Measurements from ENCODE around the gene FERMT3.

Gene FERMT3

DNA sequence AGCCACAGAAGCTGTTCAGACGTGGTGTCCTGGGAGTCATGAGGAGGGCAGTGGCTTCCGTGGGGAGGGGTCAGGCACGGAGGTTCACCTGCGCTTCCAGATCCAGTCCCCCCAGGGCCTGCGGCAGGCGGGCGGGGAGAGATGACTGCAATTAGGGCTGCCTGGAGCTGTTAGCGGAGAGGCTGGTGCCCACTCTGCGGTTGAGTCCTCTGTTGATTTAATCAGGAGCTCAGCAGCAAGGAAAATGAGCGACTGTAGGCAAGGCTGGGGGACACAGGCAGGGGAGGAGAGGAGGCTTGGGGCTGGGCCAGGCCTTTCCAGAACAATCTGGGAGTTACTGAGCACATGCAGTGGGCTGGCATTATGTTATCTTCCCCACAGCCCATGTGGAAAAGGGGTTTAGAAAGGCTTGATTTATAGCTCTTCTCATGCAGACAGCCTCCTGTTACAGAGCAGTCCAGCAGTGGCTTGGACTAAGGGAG is 57.9 kb downstream of the FERMT3 start:
- 95 to 96% methylated on average over 10 of the region's 10 CpGs for WGBS, 2 experiments
- Histone ChIP-seq H3K36me3 (ENCODE audit: control insufficient read depth, insufficient read depth, low read length) (peaks cover 13% of the 10 kb centered on the region), H3K27me3 (ENCODE audit: control insufficient read depth, insufficient read depth, low read length, poor library complexity, severe bottlenecking) (no peaks in the 10 kb centered on the region)

DNA sequence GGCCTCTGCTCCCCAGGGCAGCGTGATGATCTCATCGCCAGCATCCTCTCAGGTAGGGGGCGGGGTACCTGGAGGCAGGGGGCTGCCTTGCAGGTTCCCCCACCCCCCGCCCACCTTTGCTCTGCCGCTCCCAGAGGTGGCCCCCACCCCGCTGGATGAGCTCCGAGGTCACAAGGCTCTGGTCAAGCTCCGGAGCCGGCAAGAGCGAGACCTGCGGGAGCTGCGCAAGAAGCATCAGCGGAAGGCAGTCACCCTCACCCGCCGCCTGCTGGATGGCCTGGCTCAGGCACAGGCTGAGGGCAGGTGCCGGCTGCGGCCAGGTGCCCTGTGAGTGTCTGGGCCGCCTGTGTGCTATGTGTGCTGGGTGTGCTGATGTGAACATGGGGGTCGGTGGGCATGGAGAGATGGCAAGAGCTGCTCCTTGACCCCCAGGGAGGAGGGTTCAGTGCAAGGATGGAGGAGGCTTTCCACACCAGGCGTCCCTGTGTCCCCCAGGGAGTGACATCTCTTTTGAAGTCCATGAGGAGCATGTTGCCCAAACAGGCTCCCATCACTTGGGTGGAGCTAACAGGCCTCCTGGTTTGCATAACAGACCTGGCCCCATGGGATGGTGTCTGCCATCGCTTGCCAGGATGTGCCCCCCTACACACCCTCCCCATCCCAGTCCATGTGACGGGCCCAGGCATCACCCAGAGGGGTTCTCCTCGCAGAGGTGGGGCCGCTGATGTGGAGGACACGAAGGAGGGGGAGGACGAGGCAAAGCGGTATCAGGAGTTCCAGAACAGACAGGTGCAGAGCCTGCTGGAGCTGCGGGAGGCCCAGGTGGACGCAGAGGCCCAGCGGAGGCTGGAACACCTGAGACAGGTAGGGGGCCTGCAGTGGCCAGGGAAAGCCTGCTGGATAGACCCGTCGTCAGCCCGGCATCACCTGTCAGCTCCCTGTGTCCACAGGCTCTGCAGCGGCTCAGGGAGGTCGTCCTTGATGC is 58.9 kb downstream of the FERMT3 start:
- no peaks in the 10 kb centered on the region for H3K27me3 ChIP-seq (ENCODE audit: control insufficient read depth, insufficient read depth, low read length, poor library complexity, severe bottlenecking)
- peaks cover 14% of the 10 kb centered on the region for H3K4me1 ChIP-seq (ENCODE audit: control insufficient read depth, insufficient read depth, low read length)
- WGBS, 2 experiments: 93 to 94% methylated on average over 35 of the region's 35 CpGs
- H3K9me3 ChIP-seq (ENCODE audit: control insufficient read depth, low read length): no peaks in the 10 kb centered on the region
- H3K4me3 ChIP-seq (ENCODE audit: insufficient read depth, low read depth, low read length): no peak overlapping the region
- no peak overlapping the region for H3K27ac ChIP-seq (ENCODE audit: insufficient read depth, low read depth, low read length, poor library complexity, severe bottlenecking)
- peaks cover 12% of the 10 kb centered on the region for H3K36me3 ChIP-seq (ENCODE audit: control insufficient read depth, insufficient read depth, low read length)

More for the DNA sequence above, 57.9 kb downstream of the FERMT3 start:
- H3K9me3 ChIP-seq (ENCODE audit: control insufficient read depth, low read length): no peaks in the 10 kb centered on the region
- peaks cover 14% of the 10 kb centered on the region for H3K4me1 ChIP-seq (ENCODE audit: control insufficient read depth, insufficient read depth, low read length)
- H3K27ac ChIP-seq (ENCODE audit: insufficient read depth, low read depth, low read length, poor library complexity, severe bottlenecking): no peak overlapping the region
- no peak overlapping the region for H3K4me3 ChIP-seq (ENCODE audit: insufficient read depth, low read depth, low read length)

DNA sequence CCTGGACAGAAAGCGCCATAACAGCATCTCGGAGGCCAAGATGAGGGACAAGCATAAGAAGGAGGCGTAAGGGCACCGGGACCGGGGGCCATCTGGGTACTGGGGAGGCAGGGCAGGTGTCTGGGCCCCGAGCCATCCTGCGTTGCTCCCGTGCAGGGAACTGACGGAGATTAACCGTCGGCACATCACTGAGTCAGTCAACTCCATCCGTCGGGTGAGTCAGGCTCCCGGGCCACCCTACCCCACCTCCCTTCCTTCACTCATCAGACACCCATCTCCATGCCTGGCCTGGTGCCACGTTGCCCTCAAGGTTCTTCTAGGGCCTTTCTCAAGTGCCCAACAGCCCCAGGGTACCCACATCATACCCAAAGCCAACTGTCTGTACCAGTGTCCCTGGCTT is 59.8 kb downstream of the FERMT3 start:
- H3K36me3 ChIP-seq (ENCODE audit: control insufficient read depth, insufficient read depth, low read length): peaks cover 12% of the 10 kb centered on the region
- no peak overlapping the region for H3K4me3 ChIP-seq (ENCODE audit: insufficient read depth, low read depth, low read length)
- H3K4me1 ChIP-seq (ENCODE audit: control insufficient read depth, insufficient read depth, low read length): peaks cover 14% of the 10 kb centered on the region
- H3K9me3 ChIP-seq (ENCODE audit: control insufficient read depth, low read length): no peaks in the 10 kb centered on the region
- 94% methylated on average over 15 of the region's 15 CpGs for WGBS, 2 experiments
- no peaks in the 10 kb centered on the region for H3K27me3 ChIP-seq (ENCODE audit: control insufficient read depth, insufficient read depth, low read length, poor library complexity, severe bottlenecking)
- H3K27ac ChIP-seq (ENCODE audit: insufficient read depth, low read depth, low read length, poor library complexity, severe bottlenecking): no peak overlapping the region

DNA sequence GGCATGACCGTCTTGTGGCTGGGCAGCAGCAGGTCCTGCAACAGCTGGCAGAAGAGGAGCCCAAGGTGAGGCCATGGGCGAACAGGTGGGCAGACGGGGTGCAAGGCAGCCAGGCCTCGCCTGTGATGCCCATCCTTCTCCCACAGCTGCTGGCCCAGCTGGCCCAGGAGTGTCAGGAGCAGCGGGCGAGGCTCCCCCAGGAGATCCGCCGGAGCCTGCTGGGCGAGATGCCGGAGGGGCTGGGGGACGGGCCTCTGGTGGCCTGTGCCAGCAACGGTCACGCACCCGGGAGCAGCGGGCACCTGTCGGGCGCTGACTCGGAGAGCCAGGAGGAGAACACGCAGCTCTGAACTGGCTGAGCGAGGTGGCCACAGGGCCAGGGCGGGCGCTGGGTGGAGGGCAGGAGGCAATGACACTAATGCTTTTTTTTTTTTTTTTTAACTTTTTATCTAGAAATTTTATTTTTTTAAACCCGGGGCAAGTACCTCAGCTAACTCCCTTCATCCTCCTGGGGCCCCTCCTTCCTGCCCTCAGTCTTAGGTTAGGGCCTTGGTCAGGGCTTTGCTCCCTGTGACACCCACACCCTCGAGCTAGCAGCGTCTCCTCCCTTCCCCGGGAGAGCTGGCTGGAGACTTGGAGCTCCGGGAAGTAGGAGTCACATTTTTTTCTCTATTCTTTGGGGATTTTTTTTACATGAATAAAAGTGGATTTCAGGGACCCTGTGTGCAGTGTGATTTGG is 60.9 kb downstream of the FERMT3 start:
- no peaks in the 10 kb centered on the region for H3K9me3 ChIP-seq (ENCODE audit: control insufficient read depth, low read length)
- H3K27ac ChIP-seq (ENCODE audit: insufficient read depth, low read depth, low read length, poor library complexity, severe bottlenecking): no peak overlapping the region
- no peaks in the 10 kb centered on the region for H3K27me3 ChIP-seq (ENCODE audit: control insufficient read depth, insufficient read depth, low read length, poor library complexity, severe bottlenecking)
- peaks cover 8% of the 10 kb centered on the region for H3K36me3 ChIP-seq (ENCODE audit: control insufficient read depth, insufficient read depth, low read length)
- H3K4me3 ChIP-seq (ENCODE audit: insufficient read depth, low read depth, low read length): no peak overlapping the region
- H3K4me1 ChIP-seq (ENCODE audit: control insufficient read depth, insufficient read depth, low read length): peaks cover 14% of the 10 kb centered on the region
- whole genome bisulfite sequencing, 2 experiments: 93% methylated on average over 27 of the region's 27 CpGs

DNA sequence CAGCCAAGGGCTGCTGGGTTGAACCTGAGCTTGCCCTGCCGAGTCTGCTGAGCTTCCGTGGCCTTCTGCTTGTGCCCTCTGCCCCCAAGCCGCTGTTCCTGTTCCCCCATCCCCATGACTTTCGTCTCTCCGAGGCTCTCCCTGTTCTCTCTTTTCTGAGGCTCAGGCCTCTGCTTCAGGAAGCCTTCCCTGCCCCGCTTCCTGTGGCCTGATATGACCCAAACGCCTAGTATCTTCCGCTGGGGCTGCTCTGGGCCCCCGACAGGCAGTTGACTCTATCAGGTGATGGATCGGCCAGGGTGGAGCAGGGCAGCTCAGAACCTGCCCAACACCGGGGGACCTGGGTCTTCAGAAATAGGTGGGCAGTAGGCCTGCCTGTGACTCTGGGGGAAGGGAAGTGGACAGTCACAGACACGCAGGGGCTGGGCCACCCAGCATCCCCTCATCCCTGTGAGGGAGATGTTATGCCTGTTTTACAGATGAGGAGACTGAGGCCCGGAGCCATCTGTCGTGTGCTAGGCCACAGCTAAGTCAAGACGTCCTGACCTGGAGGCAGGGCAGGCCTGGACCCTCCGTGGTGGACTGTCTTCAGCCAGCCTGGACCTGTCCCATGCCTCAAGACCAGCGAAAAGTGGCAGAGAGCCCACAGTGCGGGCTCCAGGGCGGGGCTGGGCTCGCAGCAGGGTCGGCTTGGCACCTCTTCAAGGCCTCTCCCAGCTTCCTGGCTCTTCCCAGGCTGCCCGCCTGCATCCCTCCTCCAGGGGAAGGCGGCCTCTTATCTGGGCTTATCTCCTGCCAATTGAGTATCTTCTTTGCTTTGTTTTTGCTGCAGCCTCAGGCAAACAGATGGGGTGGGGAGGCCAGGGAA is 61.7 kb downstream of the FERMT3 start:
- WGBS, 2 experiments: 92% methylated on average over 23 of the region's 23 CpGs
- Histone ChIP-seq H3K9me3 (ENCODE audit: control insufficient read depth, low read length) (no peaks in the 10 kb centered on the region), H3K4me1 (ENCODE audit: control insufficient read depth, insufficient read depth, low read length) (peaks cover 11% of the 10 kb centered on the region), H3K4me3 (ENCODE audit: insufficient read depth, low read depth, low read length) (peak overlapping the region; percentile 95), H3K27ac (ENCODE audit: insufficient read depth, low read depth, low read length, poor library complexity, severe bottlenecking) (no peak overlapping the region), H3K36me3 (ENCODE audit: control insufficient read depth, insufficient read depth, low read length) (peaks cover 3% of the 10 kb centered on the region), H3K27me3 (ENCODE audit: control insufficient read depth, insufficient read depth, low read length, poor library complexity, severe bottlenecking) (no peaks in the 10 kb centered on the region)

DNA sequence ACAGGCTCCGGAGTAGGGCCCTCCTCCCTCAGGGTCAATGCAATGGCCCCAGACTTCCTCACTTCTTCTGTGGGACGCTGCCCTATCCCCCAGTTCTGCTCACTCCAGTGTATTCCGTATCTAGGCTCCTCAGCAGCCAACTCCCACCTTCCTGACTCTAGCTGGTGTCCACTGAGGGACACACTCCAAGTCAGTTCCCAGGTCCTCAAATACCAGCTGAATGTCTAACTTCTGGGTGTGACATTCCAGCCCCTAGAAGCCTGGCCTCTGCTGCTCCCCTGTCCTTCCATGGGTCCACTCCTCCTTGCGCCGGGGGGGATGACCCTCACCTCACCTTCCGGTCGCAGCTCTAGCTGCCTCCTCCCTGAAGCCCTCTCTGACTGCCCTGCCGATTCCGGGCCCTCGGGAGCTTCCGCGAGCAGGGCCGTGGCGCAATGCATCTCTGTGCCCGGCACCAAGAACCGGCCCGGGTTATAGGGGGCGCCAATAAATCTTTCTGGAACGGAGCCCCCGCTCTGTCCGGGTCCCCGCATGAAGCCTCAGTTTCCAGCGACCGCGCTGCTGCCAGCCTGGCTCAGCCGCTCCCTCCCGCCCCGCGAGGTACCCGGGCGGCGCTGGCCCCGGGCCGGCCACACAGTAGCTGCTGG is 62.5 kb downstream of the FERMT3 start:
- H3K4me1 ChIP-seq (ENCODE audit: control insufficient read depth, insufficient read depth, low read length): peaks cover 4% of the 10 kb centered on the region
- H3K27ac ChIP-seq (ENCODE audit: insufficient read depth, low read depth, low read length, poor library complexity, severe bottlenecking): peak overlapping the region; percentile 90
- H3K36me3 ChIP-seq (ENCODE audit: control insufficient read depth, insufficient read depth, low read length): peaks cover 3% of the 10 kb centered on the region
- peak overlapping the region; percentile 95 for H3K4me3 ChIP-seq (ENCODE audit: insufficient read depth, low read depth, low read length)
- H3K27me3 ChIP-seq (ENCODE audit: control insufficient read depth, insufficient read depth, low read length, poor library complexity, severe bottlenecking): no peaks in the 10 kb centered on the region
- no peaks in the 10 kb centered on the region for H3K9me3 ChIP-seq (ENCODE audit: control insufficient read depth, low read length)
- WGBS, 2 experiments: 4 to 5% methylated on average over 34 of the region's 34 CpGs

DNA sequence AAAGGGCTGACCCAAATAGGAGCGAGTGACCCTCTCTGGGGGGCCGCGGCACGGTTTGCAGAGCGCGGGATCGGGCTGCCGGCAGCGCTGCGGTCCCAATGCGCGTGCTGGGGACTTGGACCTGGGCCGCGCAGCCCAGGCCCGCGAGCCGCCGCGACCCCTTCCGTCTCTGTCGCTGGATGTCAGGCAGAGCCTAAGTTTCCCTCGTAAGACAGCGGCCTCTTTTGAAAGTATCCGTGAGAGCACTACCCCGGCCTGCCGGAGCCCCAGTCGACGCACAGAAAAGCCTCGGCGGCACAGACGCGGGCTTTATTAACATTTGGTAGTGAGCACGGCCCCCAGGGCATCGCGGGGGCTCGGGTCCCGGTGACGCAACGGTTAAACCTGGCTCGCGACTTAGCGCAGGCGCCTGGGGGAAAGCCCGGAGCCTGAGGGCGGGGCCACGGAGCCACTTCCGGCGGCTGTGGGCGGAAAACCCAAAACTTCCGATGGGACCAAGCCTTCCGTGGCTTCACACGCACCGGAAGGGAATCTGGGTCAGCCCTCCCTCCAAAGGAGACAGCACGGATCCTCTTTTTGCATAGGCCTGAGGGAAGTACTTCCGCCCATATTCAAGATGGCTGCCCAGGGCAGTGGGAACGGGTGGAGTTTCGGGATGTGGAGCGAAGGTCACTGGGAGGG is 63.2 kb downstream of the FERMT3 start:
- Histone ChIP-seq H3K27ac (ENCODE audit: insufficient read depth, low read depth, low read length, poor library complexity, severe bottlenecking) (peak overlapping the region; percentile 97), H3K9me3 (ENCODE audit: control insufficient read depth, low read length) (no peaks in the 10 kb centered on the region), H3K4me3 (ENCODE audit: insufficient read depth, low read depth, low read length) (peak overlapping the region; percentile 95), H3K27me3 (ENCODE audit: control insufficient read depth, insufficient read depth, low read length, poor library complexity, severe bottlenecking) (no peaks in the 10 kb centered on the region), H3K4me1 (ENCODE audit: control insufficient read depth, insufficient read depth, low read length) (peaks cover 4% of the 10 kb centered on the region), H3K36me3 (ENCODE audit: control insufficient read depth, insufficient read depth, low read length) (peaks cover 3% of the 10 kb centered on the region)
- 0% methylated on average over 58 of the region's 58 CpGs for WGBS, 2 experiments
